HCT116 (cell line): Measurements from ENCODE around the gene CYB5D1. TPM values are rescaled to one million over a fixed set of nuclear protein-coding genes. Genes with fewer than 3 reads are reported as not detected.

Source experiments
- ATAC-seq: fragments of 200-7000 bp; cut with Tn5 transposase; 2 replicates; pipeline ENCODE4 v1.9.1; 2020; ENCODE audit warnings: mild to moderate bottlenecking, moderate library complexity
- BruUV-seq: library from RNA; stranded (reverse); fragments of 400-500 nt; replicated peaks from 2 replicates; lab custom pipeline; 2021; lab: Mats Ljungman, UMichigan
- CTCF ChIA-PET: fragments of 300-600 bp; sonication (Branson Sonifier 250); formaldehyde crosslinking; loops from one replicate; lab custom pipeline; 2021; ENCODE audit warnings: antibody characterized with exemption; lab: Charles Lee
- POLR2A ChIA-PET: fragments of 300-600, 350-600 bp; sonication (Branson Sonifier 250); formaldehyde crosslinking; loops from one replicate; lab custom pipeline; 2021; ENCODE audit warnings: antibody characterized with exemption; lab: Charles Lee
- RAD21 ChIA-PET, 2 experiments: fragments of 300-600 bp; sonication (Branson Sonifier 250); formaldehyde crosslinking; loops; one replicate each; lab custom pipeline; 2023; ENCODE audit warnings: low total read pairs in 2 of 2; ENCODE audit not compliant: uncharacterized antibody in 2 of 2, unreplicated experiment in 2 of 2, low non-redundant PET in 1 of 2; lab: Charles Lee
- DNase-seq: peaks from one replicate; pipeline ENCODE4 v3.0.0-alpha.2; 2010; ENCODE audit warnings: low read depth, low spot score
- H2AFZ ChIP-seq: fragments of 200-600 bp; shearing (Covaris generic), sonication (generic); 2 replicates; pipeline ENCODE4 v1.6.1; 2017; ENCODE audit warnings: low read depth, mixed run types, mixed read lengths, antibody characterized with exemption, low read length; ENCODE audit not compliant: poor library complexity, severe bottlenecking
- H3K27ac ChIP-seq: 2 replicates; pipeline ENCODE4 v1.5.1; 2012; ENCODE audit warnings: low read depth, low read length
- H3K27me3 ChIP-seq: fragments of 200-600 bp; sonication (generic); 2 replicates; pipeline ENCODE4 v1.6.1; 2016; ENCODE audit warnings: mixed run types, low read length, mixed read lengths; ENCODE audit not compliant: insufficient read depth
- H3K36me3 ChIP-seq, 2 experiments: fragments of 200-500 bp in 1 of 2; fragments of 200-600 bp in 1 of 2; sonication (Bioruptor generic) in 1 of 2; sonication (generic) in 1 of 2; 2 replicates each; pipeline versions ENCODE4 v1.5.1 to v1.6.1; 2014 to 2016; ENCODE audit warnings: low read length in 2 of 2, inconsistent platforms in 1 of 2, mixed read lengths in 1 of 2, mixed run types in 1 of 2; ENCODE audit not compliant: insufficient read depth in 2 of 2, control insufficient read depth in 1 of 2
- H3K4me1 ChIP-seq, 2 experiments: fragments of 200-600 bp in 1 of 2; sonication (generic) in 1 of 2; 2 replicates each; pipeline versions ENCODE4 v1.5.1 to v1.6.1; 2012 to 2017; ENCODE audit warnings: low read length in 2 of 2, inconsistent platforms in 1 of 2, mild to moderate bottlenecking in 1 of 2, mixed read lengths in 1 of 2, mixed run types in 1 of 2, moderate library complexity in 1 of 2; ENCODE audit not compliant: insufficient read depth in 2 of 2, control insufficient read depth in 1 of 2
- H3K4me2 ChIP-seq: fragments of 200-600 bp; sonication (generic); 2 replicates; pipeline ENCODE4 v1.6.1; 2017; ENCODE audit warnings: mixed run types, low read length, mixed read lengths
- H3K4me3 ChIP-seq, 2 experiments: fragments of 200-600 bp in 1 of 2; sonication (generic) in 1 of 2; replicated peaks in 1 of 2; 2 replicates each; pipeline ENCODE4 v1.5.1; 2011 to 2016; ENCODE audit warnings: low read length in 2 of 2, control low read depth in 1 of 2, low read depth in 1 of 2, mild to moderate bottlenecking in 1 of 2, mixed read lengths in 1 of 2, mixed run types in 1 of 2
- H3K79me2 ChIP-seq: fragments of 200-600 bp; sonication (generic); 2 replicates; pipeline ENCODE4 v1.6.1; 2017; ENCODE audit warnings: mild to moderate bottlenecking, mixed run types, low read length, moderate library complexity, mixed read lengths; ENCODE audit not compliant: insufficient read depth
- H3K9ac ChIP-seq: fragments of 200-600 bp; sonication (generic); 2 replicates; pipeline ENCODE4 v1.6.1; 2016; ENCODE audit warnings: low read length, mixed read lengths
- H3K9me2 ChIP-seq: fragments of 200-600 bp; sonication (generic), shearing (Covaris generic); 2 replicates; pipeline ENCODE4 v1.6.1; 2017; ENCODE audit warnings: mixed run types, mild to moderate bottlenecking, moderate library complexity; ENCODE audit not compliant: insufficient read depth
- H3K9me3 ChIP-seq, 2 experiments: fragments of 200-500 bp in 1 of 2; fragments of 200-600 bp in 1 of 2; sonication (Bioruptor generic) in 1 of 2; sonication (generic) in 1 of 2; 2 replicates each; pipeline ENCODE4 v1.6.1; 2014 to 2017; ENCODE audit warnings: low read length in 2 of 2, mixed read lengths in 2 of 2, inconsistent platforms in 1 of 2, low read depth in 1 of 2, mild to moderate bottlenecking in 1 of 2, mixed run types in 1 of 2, moderate library complexity in 1 of 2; ENCODE audit not compliant: control insufficient read depth in 1 of 2, insufficient read depth in 1 of 2
- H4K20me1 ChIP-seq: fragments of 200-600 bp; sonication (generic), shearing (Covaris generic); 2 replicates; pipeline ENCODE4 v1.6.1; 2017; ENCODE audit warnings: mixed run types, mild to moderate bottlenecking, moderate library complexity; ENCODE audit not compliant: insufficient read depth
- CEBPB ChIP-seq: IDR thresholded peaks from 2 replicates; pipeline ENCODE4 v1.6.1; 2012; ENCODE audit warnings: low read depth
- EGR1 ChIP-seq: IDR thresholded peaks from 2 replicates; pipeline ENCODE4 v1.6.1; 2012; ENCODE audit warnings: low read depth
- EZH2phosphoT487 ChIP-seq: fragments of 200-600 bp; IDR thresholded peaks from 2 replicates; pipeline ENCODE4 v1.6.1; 2018; ENCODE audit warnings: antibody characterized with exemption, borderline replicate concordance
- FOSL1 ChIP-seq: IDR thresholded peaks from 2 replicates; pipeline ENCODE4 v1.6.1; 2012; ENCODE audit warnings: low read depth
- SIN3A ChIP-seq: IDR thresholded peaks from 2 replicates; pipeline ENCODE4 v1.6.1; 2012; ENCODE audit warnings: low read depth
- SP1 ChIP-seq: IDR thresholded peaks from 2 replicates; pipeline ENCODE4 v1.6.1; 2012; ENCODE audit warnings: low read depth
- SRF ChIP-seq: IDR thresholded peaks from 2 replicates; pipeline ENCODE4 v1.6.1; 2012; ENCODE audit warnings: low read depth
- TCF7L2 ChIP-seq: IDR thresholded peaks from 2 replicates; pipeline ENCODE4 v1.7.0; 2011; ENCODE audit warnings: borderline replicate concordance, inconsistent platforms; ENCODE audit not compliant: insufficient read depth, insufficient read length; ENCODE audit errors: extremely low read depth
- ZFX ChIP-seq: fragments of 450-650 bp; IDR thresholded peaks from 2 replicates; pipeline ENCODE4 v1.6.1; 2017
- intact Hi-C: fragments of 100-400 bp; cut with micrococcal nuclease; formaldehyde crosslinking; loops from 2 replicates; pipeline ENCODE4 v1.10.0; 2022
- total RNA-seq: library from RNA; stranded (reverse); gene quantifications from one replicate; pipeline ENCODE4 v1.2.1, GENCODE V29; 2021; ENCODE audit not compliant: unreplicated experiment
- TF ChIP-seq, protein P1 (sequence below): IDR thresholded peaks from 2 replicates; pipeline ENCODE4 v1.6.1; 2012

Gene CYB5D1
- total RNA-seq, 1 experiment from 2014 or later = 21.5 TPM

DNA sequence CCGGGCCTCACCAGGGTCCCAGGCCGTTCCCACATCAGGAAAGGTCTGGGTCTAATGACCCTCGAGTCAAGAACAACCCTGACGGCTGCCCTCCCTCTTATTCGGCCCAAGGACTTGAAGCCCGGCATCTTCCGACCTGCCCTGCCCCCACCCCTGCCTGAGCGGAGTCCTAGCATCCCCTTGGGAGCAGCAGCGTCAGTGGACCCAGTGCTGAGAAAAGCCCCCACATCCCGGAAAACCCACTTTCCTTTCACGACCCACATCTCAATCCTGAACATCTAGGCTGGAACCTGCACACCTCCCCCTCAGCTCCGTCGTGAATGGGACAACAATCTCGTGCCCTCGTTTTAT, 2.2 kb upstream of the CYB5D1 start:
- Histone ChIP-seq H3K4me2 (peak overlapping the region; percentile 99), H3K36me3 (peaks cover 3 to 29% of the 10 kb centered on the region in 2 experiments; a peak in 2 of 4 replicates), H4K20me1 (no peaks in the 10 kb centered on the region), H2AFZ (no peak overlapping the region), H3K27ac (peak overlapping the region; percentile 92), H3K9me2 (no peaks in the 10 kb centered on the region), H3K9me3 (no peaks in the 10 kb centered on the region), H3K4me3 (peak overlapping the region; percentile 67 to 94), H3K79me2 (peaks cover 44% of the 10 kb centered on the region), H3K27me3 (no peaks in the 10 kb centered on the region), H3K9ac (peak overlapping the region; percentile 93), H3K4me1 (peaks cover 16 to 42% of the 10 kb centered on the region in 2 experiments; a peak in 3 of 4 replicates)
- no peak for ATAC-seq
- intact Hi-C loops = loop anchor here (2.0 kb wide), 1 partner anchor 21 kb away; the partner anchor contains the start of gene KDM6B
- no peak for DNase-seq
- no TSS peak for BruUV-seq
- POLR2A ChIA-PET = interaction anchor here (0.6 to 2.6 kb wide), 5 partner anchors 11 to 529 kb away, joined by 3 to 45 read pairs (median 4); no protein-coding TSS in a partner anchor
- RAD21 ChIA-PET = interaction anchor here in 1 of 2 experiments (0.6 kb wide), 1 partner anchor 24 kb away, joined by 3 read pairs; no protein-coding TSS in a partner anchor
- CTCF ChIA-PET = interaction anchor here (1.7 kb wide), 1 partner anchor 142 kb away, joined by 6 read pairs; no protein-coding TSS in a partner anchor
- TF ChIP-seq TCF7L2 (no peak), EZH2phosphoT487 (no peak), FOSL1 (no peak), SP1 (no peak), SIN3A (no peak), EGR1 (no peak), CEBPB (no peak), ZFX (no peak), SRF (no peak)
- TF ChIP-seq, protein P1, sequence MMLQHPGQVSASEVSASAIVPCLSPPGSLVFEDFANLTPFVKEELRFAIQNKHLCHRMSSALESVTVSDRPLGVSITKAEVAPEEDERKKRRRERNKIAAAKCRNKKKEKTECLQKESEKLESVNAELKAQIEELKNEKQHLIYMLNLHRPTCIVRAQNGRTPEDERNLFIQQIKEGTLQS = no peak
- TF ChIP-seq, all 23 proteins: peak for 0
